H9 (cell line): ENCODE data around the gene NCAM1. TPM values are rescaled to one million over a fixed set of nuclear protein-coding genes. Genes with fewer than 3 reads are reported as not detected.

Source experiments
- DNase-seq: peaks from one replicate; pipeline ENCODE4 v3.0.0-alpha.2; 2017
- H2AFZ ChIP-seq: one replicate; pipeline ENCODE4 v1.6.1; 2013; ENCODE audit warnings: mild to moderate bottlenecking, low read length, control low read depth, moderate library complexity
- H2AK5ac ChIP-seq: 2 replicates; pipeline ENCODE4 v1.6.1; 2013; ENCODE audit warnings: low read length, control low read depth, mixed read lengths; ENCODE audit not compliant: insufficient read length
- H2BK120ac ChIP-seq: one replicate; pipeline ENCODE4 v1.6.1; 2013; ENCODE audit warnings: low read depth, mild to moderate bottlenecking, low read length, control low read depth, inconsistent platforms; ENCODE audit not compliant: poor library complexity, severe bottlenecking
- H2BK12ac ChIP-seq: 2 replicates; pipeline ENCODE4 v1.6.1; 2013; ENCODE audit warnings: low read length, control low read depth, mixed read lengths, low read depth; ENCODE audit not compliant: insufficient read length
- H2BK15ac ChIP-seq: 2 replicates; pipeline ENCODE4 v1.6.1; 2013; ENCODE audit warnings: low read depth, low read length, control low read depth
- H2BK20ac ChIP-seq: one replicate; pipeline ENCODE4 v1.6.1; 2013; ENCODE audit warnings: low read depth, mild to moderate bottlenecking, low read length, control low read depth, inconsistent platforms; ENCODE audit not compliant: poor library complexity, severe bottlenecking
- H2BK5ac ChIP-seq: 2 replicates; pipeline ENCODE4 v1.6.1; 2013; ENCODE audit warnings: low read length, control low read depth, mixed read lengths; ENCODE audit not compliant: insufficient read length
- H3K14ac ChIP-seq: 2 replicates; pipeline ENCODE4 v1.6.1; 2013; ENCODE audit warnings: low read length, control low read depth; ENCODE audit not compliant: insufficient read depth
- H3K18ac ChIP-seq: 2 replicates; pipeline ENCODE4 v1.6.1; 2013; ENCODE audit warnings: low read depth, mild to moderate bottlenecking, mixed read lengths, low read length, control low read depth; ENCODE audit not compliant: insufficient read length
- H3K23ac ChIP-seq: 2 replicates; pipeline ENCODE4 v1.6.1; 2013; ENCODE audit warnings: low read length, control low read depth, mixed read lengths, low read depth; ENCODE audit not compliant: insufficient read length
- H3K23me2 ChIP-seq: 2 replicates; pipeline ENCODE4 v1.6.1; 2013; ENCODE audit warnings: low read depth, mild to moderate bottlenecking, mixed read lengths, low read length, control low read depth; ENCODE audit not compliant: insufficient read length, poor library complexity, severe bottlenecking
- H3K27ac ChIP-seq: 2 replicates; pipeline ENCODE4 v1.5.1; 2013; ENCODE audit warnings: low read length, control low read depth, mixed read lengths, low read depth; ENCODE audit not compliant: insufficient read length
- H3K27me3 ChIP-seq: 2 replicates; pipeline ENCODE4 v1.6.1; 2013; ENCODE audit warnings: low read length, control low read depth, inconsistent platforms; ENCODE audit not compliant: insufficient read depth
- H3K4ac ChIP-seq: 2 replicates; pipeline ENCODE4 v1.6.1; 2013; ENCODE audit warnings: low read depth, mild to moderate bottlenecking, control low read depth, inconsistent platforms, low read length, moderate library complexity
- H3K4me1 ChIP-seq: 2 replicates; pipeline ENCODE4 v1.6.1; 2013; ENCODE audit warnings: low read length, control low read depth, inconsistent platforms; ENCODE audit not compliant: insufficient read depth
- H3K4me2 ChIP-seq: 2 replicates; pipeline ENCODE4 v1.6.1; 2013; ENCODE audit warnings: low read length, control low read depth, mixed read lengths; ENCODE audit not compliant: insufficient read length, insufficient read depth
- H3K56ac ChIP-seq: 2 replicates; pipeline ENCODE4 v1.6.1; 2013; ENCODE audit warnings: low read depth, mild to moderate bottlenecking, mixed read lengths, low read length, control low read depth; ENCODE audit not compliant: insufficient read length
- H3K79me1 ChIP-seq: 2 replicates; pipeline ENCODE4 v1.6.1; 2013; ENCODE audit warnings: low read depth, mild to moderate bottlenecking, moderate library complexity, low read length, control low read depth, inconsistent platforms; ENCODE audit not compliant: insufficient read depth, poor library complexity, severe bottlenecking
- H3K79me2 ChIP-seq: 2 replicates; pipeline ENCODE4 v1.6.1; 2013; ENCODE audit warnings: low read length, control low read depth, inconsistent platforms; ENCODE audit not compliant: insufficient read depth
- H3K9ac ChIP-seq: 2 replicates; pipeline ENCODE4 v1.6.1; 2013; ENCODE audit warnings: low read length, control low read depth, mixed read lengths; ENCODE audit not compliant: insufficient read length; ENCODE audit errors: extremely low read depth
- H3K9me3 ChIP-seq: one replicate; pipeline ENCODE4 v1.6.1; 2013; ENCODE audit warnings: low read depth, low read length, inconsistent platforms; ENCODE audit not compliant: control insufficient read depth
- H3T11ph ChIP-seq: one replicate; pipeline ENCODE4 v1.6.1; 2013; ENCODE audit warnings: mild to moderate bottlenecking, low read length, control low read depth, inconsistent platforms
- H4K20me1 ChIP-seq: one replicate; pipeline ENCODE4 v1.6.1; 2013; ENCODE audit not compliant: control insufficient read depth, insufficient read length, insufficient read depth
- H4K5ac ChIP-seq: 2 replicates; pipeline ENCODE4 v1.6.1; 2013; ENCODE audit warnings: low read depth, mild to moderate bottlenecking, mixed read lengths, low read length, control low read depth; ENCODE audit not compliant: insufficient read length
- H4K8ac ChIP-seq: replicated peaks from 2 replicates; pipeline ENCODE4 v1.6.1; 2013; ENCODE audit warnings: low read length, control low read depth, mixed read lengths, low read depth; ENCODE audit not compliant: insufficient read length
- H4K91ac ChIP-seq: 2 replicates; pipeline ENCODE4 v1.6.1; 2013; ENCODE audit warnings: low read depth, mild to moderate bottlenecking, moderate library complexity, mixed read lengths, low read length, control low read depth; ENCODE audit not compliant: insufficient read length
- H3K27ac Mint-ChIP-seq, 3 experiments: 2 replicates in 2 of 3; 3 replicates in 1 of 3; pipeline ENCODE4 v1.8.0; 2020 to 2021; ENCODE audit warnings: mixed read lengths in 3 of 3, mild to moderate bottlenecking in 1 of 3, moderate library complexity in 1 of 3
- H3K27me3 Mint-ChIP-seq: 2 replicates; pipeline ENCODE4 v1.8.0; 2021; ENCODE audit warnings: low read depth, mild to moderate bottlenecking, moderate library complexity, mixed read lengths
- H3K36me3 Mint-ChIP-seq, 3 experiments: 2 replicates in 2 of 3; 3 replicates in 1 of 3; pipeline ENCODE4 v1.8.0; 2020 to 2021; ENCODE audit warnings: low read depth in 3 of 3, mixed read lengths in 3 of 3; ENCODE audit not compliant: insufficient read depth in 1 of 3
- H3K4me1 Mint-ChIP-seq, 2 experiments: 2 replicates each; pipeline ENCODE4 v1.8.0; 2020; ENCODE audit warnings: mixed read lengths in 2 of 2
- H3K4me3 Mint-ChIP-seq, 2 experiments: 2 replicates in 1 of 2; 3 replicates in 1 of 2; pipeline ENCODE4 v1.8.0; 2020 to 2021; ENCODE audit warnings: mild to moderate bottlenecking in 2 of 2, mixed read lengths in 2 of 2, moderate library complexity in 1 of 2
- H3K9me3 Mint-ChIP-seq, 2 experiments: 2 replicates in 1 of 2; 3 replicates in 1 of 2; pipeline ENCODE4 v1.8.0; 2020; ENCODE audit warnings: mild to moderate bottlenecking in 2 of 2, mixed read lengths in 2 of 2, moderate library complexity in 1 of 2
- WGBS: extraction: QIAGEN DNeasy Blood & Tissue Kit; methylation state at CpG from one replicate; pipeline ENCODE4 v1.1.7; 2013; ENCODE audit warnings: missing lambda C conversion rate, low lambda C conversion rate, mixed read lengths; ENCODE audit not compliant: insufficient read length; ENCODE audit errors: extremely low coverage; 5-methylcytosine and 5-hydroxymethylcytosine counted together
- total RNA-seq: library from RNA; stranded (reverse); gene quantifications from 2 replicates; pipeline ENCODE4 v1.2.1, GENCODE V29; 2021
- TF ChIP-seq, protein P1 (sequence below): fragments of 200-600 bp; sonication (generic); conservative IDR thresholded peaks from 3 replicates; pipeline ENCODE4 v1.8.0; 2021; ENCODE audit warnings: antibody characterized with exemption, mild to moderate bottlenecking

The NCAM1 gene
- total RNA-seq, 1 experiment from 2014 or later: 2.5 TPM

- TF ChIP-seq, protein P1, sequence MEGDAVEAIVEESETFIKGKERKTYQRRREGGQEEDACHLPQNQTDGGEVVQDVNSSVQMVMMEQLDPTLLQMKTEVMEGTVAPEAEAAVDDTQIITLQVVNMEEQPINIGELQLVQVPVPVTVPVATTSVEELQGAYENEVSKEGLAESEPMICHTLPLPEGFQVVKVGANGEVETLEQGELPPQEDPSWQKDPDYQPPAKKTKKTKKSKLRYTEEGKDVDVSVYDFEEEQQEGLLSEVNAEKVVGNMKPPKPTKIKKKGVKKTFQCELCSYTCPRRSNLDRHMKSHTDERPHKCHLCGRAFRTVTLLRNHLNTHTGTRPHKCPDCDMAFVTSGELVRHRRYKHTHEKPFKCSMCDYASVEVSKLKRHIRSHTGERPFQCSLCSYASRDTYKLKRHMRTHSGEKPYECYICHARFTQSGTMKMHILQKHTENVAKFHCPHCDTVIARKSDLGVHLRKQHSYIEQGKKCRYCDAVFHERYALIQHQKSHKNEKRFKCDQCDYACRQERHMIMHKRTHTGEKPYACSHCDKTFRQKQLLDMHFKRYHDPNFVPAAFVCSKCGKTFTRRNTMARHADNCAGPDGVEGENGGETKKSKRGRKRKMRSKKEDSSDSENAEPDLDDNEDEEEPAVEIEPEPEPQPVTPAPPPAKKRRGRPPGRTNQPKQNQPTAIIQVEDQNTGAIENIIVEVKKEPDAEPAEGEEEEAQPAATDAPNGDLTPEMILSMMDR: no peak
- H2AK5ac ChIP-seq: no peak overlapping the region
- no peak overlapping the region for H3K4me2 ChIP-seq
- H2BK20ac ChIP-seq: no peak overlapping the region
- no peak overlapping the region for H3K27ac Mint-ChIP-seq
- no peak overlapping the region for H3T11ph ChIP-seq
- peaks cover 2 to 4% of the 10 kb centered on the region in 2 experiments; a peak in 2 of 5 replicates for H3K9me3 Mint-ChIP-seq
- no peaks in the 10 kb centered on the region for H3K9me3 ChIP-seq
- no peak for DNase-seq
- H3K36me3 Mint-ChIP-seq: peaks cover 10 to 33% (median 16%) of the 10 kb centered on the region in 3 experiments
- no peak overlapping the region for H4K5ac ChIP-seq
- no peak overlapping the region for H3K4me3 Mint-ChIP-seq
- no peak overlapping the region for H4K8ac ChIP-seq
- H2AFZ ChIP-seq: no peak overlapping the region
- peaks cover 7% of the 10 kb centered on the region for H3K23me2 ChIP-seq
- no peak overlapping the region for H3K9ac ChIP-seq
- no peak overlapping the region for H3K18ac ChIP-seq
- no peak overlapping the region for H2BK12ac ChIP-seq
- H2BK5ac ChIP-seq: no peak overlapping the region
- H3K27me3 ChIP-seq: no peaks in the 10 kb centered on the region
- H3K56ac ChIP-seq: no peak overlapping the region
- no peaks in the 10 kb centered on the region for H3K4me1 ChIP-seq
- H3K23ac ChIP-seq: no peak overlapping the region
- H2BK120ac ChIP-seq: no peak overlapping the region
- H3K27ac ChIP-seq: no peak overlapping the region
- H3K27me3 Mint-ChIP-seq: peaks cover 2% of the 10 kb centered on the region; the same call in 1 of the 2 replicates
- H4K20me1 ChIP-seq: no peaks in the 10 kb centered on the region
- no peaks in the 10 kb centered on the region for H3K79me1 ChIP-seq
- H3K14ac ChIP-seq: no peak overlapping the region
- WGBS: no CpG with 5 or more reads among the region's 4 CpGs
- H3K4me1 Mint-ChIP-seq: peaks cover 10 to 11% of the 10 kb centered on the region in 2 experiments
- no peak overlapping the region for H2BK15ac ChIP-seq
- no peak overlapping the region for H3K4ac ChIP-seq
- H3K79me2 ChIP-seq: no peaks in the 10 kb centered on the region
- no peak overlapping the region for H4K91ac ChIP-seq
Measured at GRCh38 chr11:113319085-113319484, 357.9 kb downstream of the NCAM1 start.
